ENCODE measurements around the gene PUS3.

DNA sequence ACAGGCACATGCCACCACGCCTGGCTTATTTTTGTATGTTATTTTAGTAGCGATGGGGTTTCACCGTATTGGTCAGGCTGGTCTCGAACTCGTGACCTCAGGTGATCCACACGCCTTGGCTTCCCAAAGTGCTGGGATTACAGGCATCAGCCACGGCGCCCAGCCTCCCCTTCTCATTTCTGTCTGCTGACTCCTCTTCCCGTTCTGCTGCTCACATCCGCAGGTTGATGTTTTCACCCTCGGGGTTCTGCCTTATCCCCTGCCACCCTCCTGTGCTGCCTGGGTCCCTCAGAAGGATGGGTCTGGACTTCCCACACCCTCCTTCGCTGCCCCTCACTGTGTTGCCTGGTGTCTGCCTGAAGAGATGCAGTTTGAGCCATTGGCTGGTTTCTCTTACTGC, 23.7 kb upstream of the PUS3 start:
- TF ChIP-seq, protein P1, sequence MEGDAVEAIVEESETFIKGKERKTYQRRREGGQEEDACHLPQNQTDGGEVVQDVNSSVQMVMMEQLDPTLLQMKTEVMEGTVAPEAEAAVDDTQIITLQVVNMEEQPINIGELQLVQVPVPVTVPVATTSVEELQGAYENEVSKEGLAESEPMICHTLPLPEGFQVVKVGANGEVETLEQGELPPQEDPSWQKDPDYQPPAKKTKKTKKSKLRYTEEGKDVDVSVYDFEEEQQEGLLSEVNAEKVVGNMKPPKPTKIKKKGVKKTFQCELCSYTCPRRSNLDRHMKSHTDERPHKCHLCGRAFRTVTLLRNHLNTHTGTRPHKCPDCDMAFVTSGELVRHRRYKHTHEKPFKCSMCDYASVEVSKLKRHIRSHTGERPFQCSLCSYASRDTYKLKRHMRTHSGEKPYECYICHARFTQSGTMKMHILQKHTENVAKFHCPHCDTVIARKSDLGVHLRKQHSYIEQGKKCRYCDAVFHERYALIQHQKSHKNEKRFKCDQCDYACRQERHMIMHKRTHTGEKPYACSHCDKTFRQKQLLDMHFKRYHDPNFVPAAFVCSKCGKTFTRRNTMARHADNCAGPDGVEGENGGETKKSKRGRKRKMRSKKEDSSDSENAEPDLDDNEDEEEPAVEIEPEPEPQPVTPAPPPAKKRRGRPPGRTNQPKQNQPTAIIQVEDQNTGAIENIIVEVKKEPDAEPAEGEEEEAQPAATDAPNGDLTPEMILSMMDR (IDR thresholded peaks at IDR 0.05) = no peak
- no peak for TF ChIP-seq POLR2A (IDR thresholded peaks at IDR 0.05)

Measured in thyroid gland (tissue), 4 donors.